Fibroblast of the aortic adventitia (primary cell): ENCODE results near the gene ITPK1. TPM values are rescaled to one million over a fixed set of nuclear protein-coding genes. Genes with fewer than 3 reads are reported as not detected.

Source experiments
- DNase-seq: peaks from one replicate; pipeline ENCODE4 v3.0.0-alpha.2; 2010; ENCODE audit warnings: low read depth
- H3K4me3 ChIP-seq: 2 replicates; pipeline ENCODE4 v1.5.1; 2011; ENCODE audit warnings: low read depth, mild to moderate bottlenecking, control low read depth, low read length, moderate library complexity
- total RNA-seq: library from RNA; depleted of rRNA; stranded (reverse); fragments of >200 nt; gene quantifications from 2 replicates; pipeline ENCODE4 v1.2.3, GENCODE V29; 2012; ENCODE audit warnings: low replicate concordance
- TF ChIP-seq, protein P1 (sequence below): IDR thresholded peaks from 2 replicates; pipeline ENCODE4 v1.5.1; 2011; ENCODE audit warnings: mild to moderate bottlenecking, low read length, control low read depth, inconsistent platforms; ENCODE audit not compliant: insufficient read depth

ITPK1 gene
- total RNA-seq, 1 donor, result 20.1 TPM

DNA sequence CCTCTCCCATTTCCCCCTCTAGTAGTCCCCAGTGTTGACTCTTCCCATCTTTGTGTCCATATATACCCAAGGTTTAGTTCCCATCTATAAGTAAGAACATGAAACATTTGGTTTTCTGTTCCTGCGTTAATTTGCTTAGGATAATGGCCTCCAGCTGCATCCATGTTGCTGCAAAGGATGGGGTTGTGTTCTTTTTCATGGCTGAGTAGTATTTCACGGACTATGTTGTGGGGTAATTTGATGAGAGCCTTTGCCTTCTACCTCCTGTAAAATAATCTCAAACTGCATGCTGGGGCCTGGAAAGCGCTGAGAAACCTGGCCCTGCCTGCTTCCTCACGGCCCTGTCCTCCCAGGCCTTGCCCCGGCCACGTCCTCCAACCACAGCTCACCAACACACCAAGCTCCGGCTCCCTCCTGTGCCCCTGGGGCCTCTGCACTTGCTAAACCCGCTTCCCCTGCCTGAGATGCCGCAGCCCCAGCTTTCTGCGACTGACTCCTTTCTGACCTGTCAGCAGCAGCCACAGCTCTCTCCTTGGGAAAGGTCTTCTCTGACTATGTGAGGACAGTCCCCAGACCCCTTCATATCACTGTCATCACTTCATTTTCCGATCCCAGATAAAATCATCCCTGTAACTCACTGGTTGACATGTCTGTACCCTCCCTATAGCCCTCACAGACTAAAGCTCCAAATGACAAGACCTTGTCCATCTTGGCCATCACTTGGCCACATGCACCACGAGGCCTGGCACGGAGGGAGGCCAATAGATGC, 19.8 kb downstream of the ITPK1 start:
- TF ChIP-seq, protein P1, sequence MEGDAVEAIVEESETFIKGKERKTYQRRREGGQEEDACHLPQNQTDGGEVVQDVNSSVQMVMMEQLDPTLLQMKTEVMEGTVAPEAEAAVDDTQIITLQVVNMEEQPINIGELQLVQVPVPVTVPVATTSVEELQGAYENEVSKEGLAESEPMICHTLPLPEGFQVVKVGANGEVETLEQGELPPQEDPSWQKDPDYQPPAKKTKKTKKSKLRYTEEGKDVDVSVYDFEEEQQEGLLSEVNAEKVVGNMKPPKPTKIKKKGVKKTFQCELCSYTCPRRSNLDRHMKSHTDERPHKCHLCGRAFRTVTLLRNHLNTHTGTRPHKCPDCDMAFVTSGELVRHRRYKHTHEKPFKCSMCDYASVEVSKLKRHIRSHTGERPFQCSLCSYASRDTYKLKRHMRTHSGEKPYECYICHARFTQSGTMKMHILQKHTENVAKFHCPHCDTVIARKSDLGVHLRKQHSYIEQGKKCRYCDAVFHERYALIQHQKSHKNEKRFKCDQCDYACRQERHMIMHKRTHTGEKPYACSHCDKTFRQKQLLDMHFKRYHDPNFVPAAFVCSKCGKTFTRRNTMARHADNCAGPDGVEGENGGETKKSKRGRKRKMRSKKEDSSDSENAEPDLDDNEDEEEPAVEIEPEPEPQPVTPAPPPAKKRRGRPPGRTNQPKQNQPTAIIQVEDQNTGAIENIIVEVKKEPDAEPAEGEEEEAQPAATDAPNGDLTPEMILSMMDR, result no peak
- DNase-seq, result no peak

DNA sequence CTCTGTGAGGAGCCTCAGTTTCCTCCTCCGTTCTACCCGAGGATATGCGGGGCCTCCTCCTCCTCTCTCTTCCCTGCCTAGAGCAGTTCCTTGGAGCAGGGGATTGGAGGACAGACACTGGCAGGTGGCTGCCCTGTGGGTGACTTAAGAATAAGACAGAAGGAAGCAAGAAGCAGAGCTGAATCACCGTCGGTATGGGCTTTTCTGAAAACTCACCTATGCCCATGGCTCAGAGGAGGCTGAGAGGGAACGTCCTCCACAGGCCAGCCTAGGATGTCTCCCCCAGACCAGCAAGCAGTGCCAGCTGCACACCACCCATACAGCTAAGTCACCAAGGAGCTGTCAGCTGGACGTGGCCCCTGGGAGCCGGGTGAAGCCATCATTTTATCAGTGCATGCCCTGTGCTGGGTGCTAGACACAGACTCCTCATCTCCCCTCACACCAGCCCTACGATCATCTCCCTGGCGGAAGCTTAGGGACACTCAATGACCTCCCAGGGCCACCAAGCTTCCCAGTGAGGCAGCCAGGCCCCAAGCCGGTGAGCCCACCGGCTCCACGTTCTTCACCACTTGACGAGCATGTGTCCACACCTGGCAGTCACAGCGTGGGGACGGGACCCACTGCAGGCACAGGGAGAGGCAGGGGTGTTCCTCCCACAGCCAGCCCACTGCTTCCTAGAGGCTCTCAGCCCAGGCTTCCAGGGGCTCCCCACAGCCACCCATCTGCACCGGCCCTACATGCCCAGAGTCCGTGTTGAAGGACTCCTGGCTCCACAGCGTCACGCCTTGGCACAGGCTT, 21.4 kb downstream of the ITPK1 start:
- DNase-seq, result no peak
- TF ChIP-seq, protein P1, result no peak
- no peak overlapping the region for H3K4me3 ChIP-seq

More for the DNA sequence above, 19.8 kb downstream of the ITPK1 start:
- no peak overlapping the region for H3K4me3 ChIP-seq

DNA sequence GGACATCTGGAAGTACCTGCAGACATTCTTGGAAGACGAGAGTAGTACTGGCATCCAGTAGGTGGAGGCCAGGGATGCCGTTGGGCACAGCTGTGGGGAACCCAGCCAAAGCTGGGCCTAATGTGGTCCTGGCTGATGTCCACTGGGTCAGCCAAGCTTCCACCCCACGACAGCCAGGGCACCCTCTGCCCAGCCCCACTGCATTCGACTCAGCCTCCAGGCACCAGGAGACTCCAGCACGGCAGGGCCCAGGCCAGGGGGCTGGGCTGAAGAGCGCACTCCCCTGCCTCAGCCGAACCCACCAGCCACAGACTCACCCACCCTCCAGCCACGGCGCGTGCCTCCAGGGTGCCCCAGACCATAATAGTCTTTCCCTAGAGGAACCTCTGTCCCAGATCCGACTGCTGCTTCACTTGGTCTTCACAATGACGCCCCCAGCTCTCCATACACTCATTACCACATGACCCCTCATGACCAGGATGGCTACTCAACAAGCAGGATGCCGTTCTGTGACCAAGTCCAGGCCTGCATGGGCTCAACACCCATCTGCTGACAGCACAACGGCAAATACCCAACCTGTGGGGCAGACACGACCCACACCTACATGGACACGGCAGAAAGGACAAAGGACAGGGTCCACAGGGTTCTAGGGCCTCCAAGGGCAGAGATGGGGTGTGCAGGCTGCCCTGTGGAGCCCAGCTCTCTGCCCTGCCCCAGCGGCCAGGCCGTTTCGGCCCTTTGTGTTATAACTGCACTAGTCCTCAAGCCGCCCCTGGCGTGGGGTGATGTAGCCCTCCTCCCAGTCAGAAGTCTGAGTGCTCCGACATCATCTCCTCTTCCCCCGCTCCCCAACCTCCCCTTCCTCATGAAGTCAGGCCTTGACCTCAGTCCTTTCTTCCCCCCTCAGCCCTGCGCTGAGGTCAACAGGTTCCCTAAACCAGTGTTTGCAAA, 22.8 kb downstream of the ITPK1 start:
- TF ChIP-seq, protein P1, result no peak
- no peak for DNase-seq
- no peak overlapping the region for H3K4me3 ChIP-seq

DNA sequence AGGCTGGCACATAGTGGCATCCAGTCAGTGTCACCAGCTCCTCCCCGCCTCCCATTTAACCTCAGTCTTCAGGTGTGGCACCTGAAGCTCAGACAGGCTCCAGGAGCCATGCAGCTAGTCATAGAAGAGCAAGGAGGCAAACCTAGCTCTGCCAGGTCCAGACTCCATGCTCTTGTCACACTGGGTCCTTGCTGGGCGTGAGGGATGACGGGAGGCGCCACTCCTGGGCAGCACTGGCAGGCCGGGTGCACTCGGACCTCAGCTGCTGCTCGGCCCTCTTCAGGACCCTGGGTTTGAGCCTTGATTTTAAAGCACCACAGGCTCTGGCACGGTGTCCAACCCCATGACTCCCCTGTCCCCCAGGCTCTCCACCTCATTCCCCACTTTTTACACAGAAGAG, 24.1 kb downstream of the ITPK1 start:
- no peak overlapping the region for H3K4me3 ChIP-seq
- TF ChIP-seq, protein P1, result no peak
- no peak for DNase-seq

DNA sequence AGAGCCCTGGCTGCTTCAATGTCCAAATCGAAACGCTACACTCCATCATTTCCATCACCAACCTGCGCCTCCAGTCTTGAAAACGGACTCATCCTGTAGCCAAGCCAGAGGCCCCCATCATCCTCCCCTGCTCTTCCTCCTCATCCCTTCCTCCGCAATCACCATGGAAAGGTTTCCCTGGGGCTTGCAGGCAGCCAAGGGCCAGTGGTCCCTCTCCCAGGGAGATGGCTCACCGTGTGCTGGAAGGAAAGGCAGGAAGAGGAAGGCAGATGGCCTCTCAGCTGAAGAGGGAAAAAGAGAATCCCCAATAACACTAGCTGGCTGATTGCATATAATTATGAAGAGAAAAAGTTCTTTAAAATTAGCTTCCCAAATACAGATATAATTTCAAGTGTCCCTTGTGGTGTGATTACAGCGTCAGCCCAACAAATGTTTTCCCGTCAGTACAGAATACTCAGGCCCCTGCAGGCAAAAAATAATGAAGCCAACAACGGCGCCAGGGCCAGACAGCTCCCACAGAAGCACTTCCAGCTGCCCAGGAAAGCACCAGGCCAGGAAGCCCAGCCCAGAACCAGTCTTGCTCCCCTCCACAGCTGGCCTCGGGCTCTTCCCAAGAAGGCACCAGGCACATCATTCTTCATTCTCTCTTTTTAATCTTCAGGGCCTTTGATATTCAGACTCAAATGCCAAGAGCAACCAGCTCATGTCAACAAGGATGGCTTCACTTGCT, 24.7 kb downstream of the ITPK1 start:
- TF ChIP-seq, protein P1, result no peak
- peak; percentile 13 for DNase-seq
- H3K4me3 ChIP-seq, result no peak overlapping the region
